Sigmoid colon (tissue), 7 donors: ENCODE results near the gene AMBRA1. TPM values are rescaled to one million over a fixed set of nuclear protein-coding genes. Genes with fewer than 3 reads are reported as not detected.
A peak's percentile ranks its signal among the peaks of the same experiment; 100 is the strongest.

ENCODE experiments used
- DNase-seq: peaks from one replicate; pipeline ENCODE4 v3.0.0-alpha.2; 2019
- H3K27ac ChIP-seq, 4 donors: fragments of 200-600 bp; sonication (generic); one replicate each; pipeline ENCODE4 v1.5.1; 2016 to 2019; ENCODE audit warnings: mild to moderate bottlenecking in 1 of 4
- H3K27me3 ChIP-seq, 3 donors: fragments of 200-600 bp; sonication (generic); one replicate each; pipeline ENCODE4 v1.5.1; 2019; ENCODE audit warnings: mild to moderate bottlenecking in 1 of 3
- H3K36me3 ChIP-seq, 4 donors: fragments of 200-600 bp; sonication (generic); one replicate each; pipeline ENCODE4 v1.5.1; 2016 to 2019
- H3K4me1 ChIP-seq, 4 donors: fragments of 200-600 bp; sonication (generic); one replicate each; pipeline ENCODE4 v1.5.1; 2017 to 2019
- H3K4me3 ChIP-seq, 4 donors: fragments of 200-600 bp; sonication (generic); one replicate each; pipeline ENCODE4 v1.5.1; 2017 to 2019; ENCODE audit warnings: mild to moderate bottlenecking in 2 of 4, moderate library complexity in 1 of 4
- H3K9me3 ChIP-seq, 4 donors: fragments of 200-600 bp in 3 of 4; sonication (generic) in 3 of 4; one replicate each; pipeline versions ENCODE4 v1.5.1 to v1.6.1; 2013 to 2019
- CTCF ChIP-seq, 4 experiments: fragments of 450-650 bp in 3 of 4; fragments of 200-600 bp in 1 of 4; IDR thresholded peaks; one replicate each; pipeline ENCODE4 v1.5.1; 2016 to 2019; ENCODE audit warnings: antibody characterized with exemption in 4 of 4, mild to moderate bottlenecking in 3 of 4, moderate library complexity in 2 of 4
- EP300 ChIP-seq, 4 donors: sonication (generic); formaldehyde crosslinking; IDR thresholded peaks; one replicate each; pipeline ENCODE4 v1.6.1; 2017; ENCODE audit warnings: antibody characterized with exemption in 4 of 4
- POLR2A ChIP-seq, 2 donors: fragments of 450-650 bp; IDR thresholded peaks; one replicate each; pipeline ENCODE4 v1.6.1; 2016; ENCODE audit warnings: antibody characterized with exemption in 2 of 2, mild to moderate bottlenecking in 2 of 2, moderate library complexity in 2 of 2
- POLR2AphosphoS5 ChIP-seq, 4 donors: sonication (generic); formaldehyde crosslinking; IDR thresholded peaks; one replicate each; pipeline ENCODE4 v1.6.1; 2017; ENCODE audit warnings: antibody characterized with exemption in 4 of 4
- WGBS, 2 donors: extraction: QIAGEN DNeasy Blood & Tissue Kit; methylation state at CpG; one replicate each; pipeline ENCODE4 v1.1.7; 2013; 5-methylcytosine and 5-hydroxymethylcytosine counted together
- intact Hi-C: fragments of 100-400 bp; cut with DNase I; formaldehyde crosslinking; loops from one replicate; pipeline ENCODE4 v1.15.1; 2023
- polyA plus RNA-seq, 3 donors: library from polyadenylated mRNA; stranded (reverse); fragments of 200-250 nt; gene quantifications; one replicate each; pipeline ENCODE4 v1.2.3, GENCODE V29; 2013
- total RNA-seq, 4 donors: library from RNA; depleted of rRNA; stranded (reverse); fragments of >200 nt; gene quantifications; one replicate each; pipeline ENCODE4 v1.1.0, GENCODE V29; 2016
- donor health status: healthy with polysubstance abuse.
- donor health status: Bipolar disorder and iron deficiency.
- donor health status: healthy.

The AMBRA1 gene
- total and polyA plus RNA-seq, 7 donors, result 8.4 to 33.0 (median 23.9) TPM

DNA sequence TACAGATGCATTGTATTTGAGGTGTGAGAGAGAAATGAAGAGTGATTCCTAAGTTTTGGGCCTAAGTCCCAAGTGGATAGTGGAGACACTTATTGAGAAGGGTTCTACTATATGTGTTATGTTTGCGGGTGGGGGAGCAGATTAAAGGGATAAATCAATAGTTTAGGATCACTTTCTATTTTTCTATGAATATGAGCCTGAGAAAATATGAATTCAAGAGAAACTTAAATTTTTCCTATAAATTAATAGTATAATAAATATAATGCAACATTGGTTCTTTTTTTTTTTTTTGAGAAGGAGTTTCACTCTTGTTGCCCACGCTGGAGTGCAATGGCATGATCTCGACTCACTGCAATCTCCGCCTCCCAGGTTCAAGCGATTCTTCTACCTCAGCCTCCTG is 31.3 kb downstream of the AMBRA1 start:
- no peak for TF ChIP-seq EP300 (IDR thresholded peaks at IDR 0.05)
- TF ChIP-seq CTCF (IDR thresholded peaks at IDR 0.05), result no peak
- TF ChIP-seq POLR2AphosphoS5 (IDR thresholded peaks at IDR 0.05), result no peak
- no peak for TF ChIP-seq POLR2A (IDR thresholded peaks at IDR 0.05)
- Histone ChIP-seq H3K4me3 (no peak overlapping the region), H3K27ac (no peak overlapping the region), H3K9me3 (no peaks in the 10 kb centered on the region), H3K36me3 (no peaks in the 10 kb centered on the region), H3K4me1 (peaks cover 0 to 30% (median 26%) of the 10 kb centered on the region in 4 donors), H3K27me3 (no peaks in the 10 kb centered on the region)
- no peak for DNase-seq
- WGBS, 2 donors, result 95 to 97% methylated on average over 5 of the region's 5 CpGs
- intact Hi-C loops, result no loop called here

GRCh38 chr11:46560300-46560991 is 33.4 kb downstream of the AMBRA1 start:
- TF ChIP-seq EP300 (IDR thresholded peaks at IDR 0.05), result no peak
- no peak for TF ChIP-seq POLR2AphosphoS5 (IDR thresholded peaks at IDR 0.05)
- TF ChIP-seq POLR2A (IDR thresholded peaks at IDR 0.05), result no peak
- TF ChIP-seq CTCF (IDR thresholded peaks at IDR 0.05), result no peak
- intact Hi-C loops, result no loop called here

GRCh38 chr11:46559815-46560214 is 34.0 kb downstream of the AMBRA1 start:
- Histone ChIP-seq H3K4me1 (peaks cover 0 to 41% (median 36%) of the 10 kb centered on the region in 4 donors), H3K27me3 (no peaks in the 10 kb centered on the region), H3K4me3 (peak overlapping the region in 3 of 4 donors; percentile 33 to 43 (median 42)), H3K9me3 (no peaks in the 10 kb centered on the region), H3K36me3 (no peaks in the 10 kb centered on the region), H3K27ac (peak overlapping the region; percentile 73 to 77 (median 74))
- TF ChIP-seq POLR2AphosphoS5 (IDR thresholded peaks at IDR 0.05) (no peak), POLR2A (IDR thresholded peaks at IDR 0.05) (no peak), CTCF (IDR thresholded peaks at IDR 0.05) (no peak), EP300 (IDR thresholded peaks at IDR 0.05) (no peak)
- no peak for DNase-seq
- intact Hi-C loops, result loop anchor here (5.0 kb wide), 1 partner anchor 57 kb away; the partner anchor contains the start of genes ATG13 and HARBI1
- WGBS, 2 donors, result 23 to 38% methylated on average over 1 of the region's 1 CpG

More at GRCh38 chr11:46560300-46560991, 33.4 kb downstream of the AMBRA1 start:
- no peak for DNase-seq
- Histone ChIP-seq H3K36me3 (no peaks in the 10 kb centered on the region), H3K9me3 (no peaks in the 10 kb centered on the region), H3K4me1 (peaks cover 0 to 34% (median 29%) of the 10 kb centered on the region in 4 donors), H3K27ac (peak overlapping the region; percentile 73 to 77 (median 74)), H3K27me3 (no peaks in the 10 kb centered on the region), H3K4me3 (peak overlapping the region; percentile 16 to 43 (median 38))
- 1 to 5% methylated on average over 6 of the region's 6 CpGs for WGBS, 2 donors

GRCh38 chr11:46557684-46558151 is 36.1 kb downstream of the AMBRA1 start:
- intact Hi-C loops, result loop anchor here (5.0 kb wide), 1 partner anchor 60 kb away; the partner anchor contains the start of genes ATG13 and HARBI1
- H3K27ac ChIP-seq, result no peak overlapping the region
- peaks cover 0 to 58% (median 55%) of the 10 kb centered on the region in 4 donors for H3K4me1 ChIP-seq
- H3K9me3 ChIP-seq, result no peaks in the 10 kb centered on the region
- WGBS, 2 donors, result 74 to 85% methylated on average over 7 of the region's 7 CpGs
- TF ChIP-seq POLR2A (IDR thresholded peaks at IDR 0.05) (no peak), EP300 (IDR thresholded peaks at IDR 0.05) (no peak)
- no peak for DNase-seq
- H3K36me3 ChIP-seq, result no peaks in the 10 kb centered on the region
- no peak overlapping the region for H3K4me3 ChIP-seq
- no peaks in the 10 kb centered on the region for H3K27me3 ChIP-seq

GRCh38 chr11:46555267-46556054 is 38.4 kb downstream of the AMBRA1 start:
- H3K27me3 ChIP-seq, result no peaks in the 10 kb centered on the region
- intact Hi-C loops, result loop anchor here (5.0 kb wide), 1 partner anchor 62 kb away; the partner anchor contains the start of genes ATG13 and HARBI1
- peaks cover 0 to 46% (median 44%) of the 10 kb centered on the region in 4 donors for H3K4me1 ChIP-seq
- WGBS, 2 donors, result 13 to 30% methylated on average over 2 of the region's 2 CpGs
- DNase-seq, result no peak
- H3K36me3 ChIP-seq, result no peaks in the 10 kb centered on the region
- H3K9me3 ChIP-seq, result no peaks in the 10 kb centered on the region
- TF ChIP-seq CTCF (IDR thresholded peaks at IDR 0.05) (no peak), POLR2AphosphoS5 (IDR thresholded peaks at IDR 0.05) (no peak), EP300 (IDR thresholded peaks at IDR 0.05) (no peak), POLR2A (IDR thresholded peaks at IDR 0.05) (no peak)
- peak overlapping the region; percentile 60 to 79 (median 72) for H3K27ac ChIP-seq
- H3K4me3 ChIP-seq, result no peak overlapping the region
